A549 (cell line): ENCODE results near the gene NDUFS2. TPM values are rescaled to one million over a fixed set of nuclear protein-coding genes. Genes with fewer than 3 reads are reported as not detected.
A peak's percentile ranks its signal among the peaks of the same experiment; 100 is the strongest.

Experiments used
- ATAC-seq, 2 experiments: fragments of 200-7000 bp in 1 of 2; fragments of >200 bp in 1 of 2; cut with Nextera tagmentation in 1 of 2; cut with Tn5 transposase in 1 of 2; 3 replicates each; pipeline versions ENCODE4 v1.8.0 to v1.9.1; 2018 to 2020; ENCODE audit warnings: mild to moderate bottlenecking in 1 of 2, moderate library complexity in 1 of 2
- CTCF ChIA-PET: fragments of 300-600 bp; sonication (Branson Sonifier 250); formaldehyde crosslinking; extraction: SDS; loops from one replicate; lab custom pipeline; 2021; ENCODE audit warnings: antibody characterized with exemption, inconsistent platforms; lab: Yijun Ruan, JAX
- POLR2A ChIA-PET: fragments of 350-600 bp; formaldehyde crosslinking; extraction: SDS; loops from one replicate; lab custom pipeline; 2021; ENCODE audit warnings: antibody characterized with exemption, inconsistent platforms; lab: Yijun Ruan, JAX
- DNase-seq, 2 experiments: peaks; one replicate each; pipeline versions ENCODE4 v3.0.0 to v3.0.0-alpha.2; 2011 to 2016; ENCODE audit warnings: low read depth in 1 of 2, low spot score in 1 of 2
- FAIRE-seq: peaks from 2 replicates; lab custom pipeline; 2011; peaks lifted over from hg19 to GRCh38; lab: Jason Lieb, UNC
- H3K27ac ChIP-seq, 2 experiments: fragments of >200 bp; sonication (Bioruptor Twin); formaldehyde crosslinking; 3 replicates each; pipeline ENCODE4 v1.5.1; 2016 to 2017
- H3K4me1 ChIP-seq: fragments of >200 bp; sonication (Bioruptor Twin); formaldehyde crosslinking; 3 replicates; pipeline ENCODE4 v1.6.1; 2016
- H3K4me2 ChIP-seq: fragments of >200 bp; sonication (Bioruptor Twin); formaldehyde crosslinking; 3 replicates; pipeline ENCODE4 v1.6.1; 2016
- H3K4me3 ChIP-seq: fragments of >200 bp; sonication (Bioruptor Twin); formaldehyde crosslinking; 3 replicates; pipeline ENCODE4 v1.5.1; 2016
- H3K9me3 ChIP-seq: fragments of >200 bp; sonication (Bioruptor Twin); formaldehyde crosslinking; 3 replicates; pipeline ENCODE4 v1.6.1; 2016
- CBX8 ChIP-seq: fragments of 200-600 bp; sonication (generic); IDR thresholded peaks from 2 replicates; pipeline ENCODE4 v1.6.1; 2016
- CEBPB ChIP-seq, 2 experiments: fragments of >200 bp in 1 of 2; sonication (Bioruptor Twin) in 1 of 2; formaldehyde crosslinking in 1 of 2; IDR thresholded peaks; 2 replicates each; pipeline ENCODE4 v1.6.1; 2012 to 2016
- CHD2 ChIP-seq: fragments of 150-350 bp; IDR thresholded peaks from 2 replicates; pipeline ENCODE4 v1.6.1; 2014; ENCODE audit warnings: low read length; ENCODE audit not compliant: partially characterized antibody
- CHD4 ChIP-seq: fragments of 200-600 bp; sonication (generic); IDR thresholded peaks from 2 replicates; pipeline ENCODE4 v1.6.1; 2016; ENCODE audit warnings: antibody characterized with exemption, mild to moderate bottlenecking, borderline replicate concordance
- E2F6 ChIP-seq: IDR thresholded peaks from 2 replicates; pipeline ENCODE4 v1.6.1; 2012; ENCODE audit warnings: low read depth, borderline replicate concordance
- EHF ChIP-seq: fragments of 250-450 bp; sonication (Bioruptor Pico); IDR thresholded peaks from 2 replicates; pipeline ENCODE4 v1.5.0; 2020; ENCODE audit warnings: mild to moderate bottlenecking
- EP300 ChIP-seq, 2 experiments: fragments of >200 bp; sonication (Bioruptor Twin); formaldehyde crosslinking; IDR thresholded peaks; 2 replicates in 1 of 2; 3 replicates in 1 of 2; pipeline ENCODE4 v1.6.1; 2016 to 2017
- FOSB ChIP-seq: fragments of 250-450 bp; sonication (Bioruptor Pico); IDR thresholded peaks from 2 replicates; pipeline ENCODE4 v1.5.0; 2020; ENCODE audit warnings: mild to moderate bottlenecking, moderate library complexity
- FOSL2 ChIP-seq, 2 experiments: fragments of 450-650 bp in 1 of 2; fragments of >200 bp in 1 of 2; sonication (Bioruptor Twin) in 1 of 2; formaldehyde crosslinking; IDR thresholded peaks; 2 replicates each; pipeline versions ENCODE4 v1.5.0 to v1.6.1; 2016 to 2020; ENCODE audit warnings: mild to moderate bottlenecking in 1 of 2, moderate library complexity in 1 of 2
- FOXS1 ChIP-seq: fragments of 250-450 bp; sonication (Bioruptor Pico); IDR thresholded peaks from 2 replicates; pipeline ENCODE4 v1.5.0; 2020; ENCODE audit warnings: mild to moderate bottlenecking, moderate library complexity
- HDAC2 ChIP-seq: fragments of 200-600 bp; sonication (generic); IDR thresholded peaks from 2 replicates; pipeline ENCODE4 v1.6.1; 2016
- JUNB ChIP-seq: fragments of >200 bp; sonication (Bioruptor Twin); formaldehyde crosslinking; IDR thresholded peaks from 2 replicates; pipeline ENCODE4 v1.6.1; 2016
- KDM1A ChIP-seq: fragments of 200-600 bp; sonication (generic); IDR thresholded peaks from 2 replicates; pipeline ENCODE4 v1.6.1; 2016; ENCODE audit warnings: low read depth, mild to moderate bottlenecking
- MYC ChIP-seq: IDR thresholded peaks from 2 replicates; pipeline ENCODE4 v1.6.1; 2012; ENCODE audit warnings: mild to moderate bottlenecking, inconsistent platforms, low read length, improper control_type of control experiment, borderline replicate concordance
- PHF8 ChIP-seq: fragments of 200-600 bp; sonication (generic); IDR thresholded peaks from 2 replicates; pipeline ENCODE4 v1.6.1; 2016; ENCODE audit warnings: low read depth, mild to moderate bottlenecking, antibody characterized with exemption, moderate library complexity, borderline replicate concordance
- POLR2A ChIP-seq: IDR thresholded peaks from 2 replicates; pipeline ENCODE4 v1.6.1; 2012; ENCODE audit warnings: mild to moderate bottlenecking, low read length
- POLR2AphosphoS2 ChIP-seq: conservative IDR thresholded peaks from 2 replicates; pipeline ENCODE4 v1.6.1; 2012; ENCODE audit warnings: low read length, improper control_type of control experiment, inconsistent platforms
- RCOR1 ChIP-seq: fragments of 150-350 bp; IDR thresholded peaks from 2 replicates; pipeline ENCODE4 v1.6.1; 2014; ENCODE audit warnings: antibody characterized with exemption, low read length, low read depth
- RFX5 ChIP-seq: fragments of 450-650 bp; IDR thresholded peaks from 2 replicates; pipeline ENCODE4 v1.7.1; 2014; ENCODE audit warnings: antibody characterized with exemption, mild to moderate bottlenecking, moderate library complexity
- ZFP36 ChIP-seq: fragments of 450-650 bp; IDR thresholded peaks from 2 replicates; pipeline ENCODE4 v1.6.1; 2014; ENCODE audit warnings: borderline replicate concordance; ENCODE audit not compliant: partially characterized antibody
- WGBS: methylation state at CpG from one replicate; pipeline ENCODE4 v1.1.6; 2017; ENCODE audit errors: missing lambda C conversion rate; 5-methylcytosine and 5-hydroxymethylcytosine counted together
- polyA plus RNA-seq, 4 experiments: library from polyadenylated mRNA; depleted of rRNA in 3 of 4; stranded (reverse); fragments of >200 nt; fragmentation: RNase III in 1 of 4; extraction: RNeasy Plus Mini Kit Qiagen cat#74134 plus additional on column Dnase treatment in 1 of 4; gene quantifications; 2 replicates in 3 of 4; 3 replicates in 1 of 4; pipeline ENCODE4 v1.2.3, GENCODE V29; 2011 to 2017
- TF ChIP-seq, protein P1 (sequence below): IDR thresholded peaks from 2 replicates; pipeline ENCODE4 v1.6.1; 2012
- TF ChIP-seq, protein P2 (sequence below): IDR thresholded peaks from 2 replicates; pipeline ENCODE4 v1.6.1; 2012
- TF ChIP-seq, protein P3 (sequence below): fragments of 250-450 bp; sonication (Bioruptor Pico); IDR thresholded peaks from 2 replicates; pipeline ENCODE4 v1.5.0; 2020; ENCODE audit warnings: low read depth, mild to moderate bottlenecking, moderate library complexity

The NDUFS2 gene
- polyA plus RNA-seq, 2 of the 4 experiments (the other 2 are of a cell fraction): 142 to 144 TPM

DNA sequence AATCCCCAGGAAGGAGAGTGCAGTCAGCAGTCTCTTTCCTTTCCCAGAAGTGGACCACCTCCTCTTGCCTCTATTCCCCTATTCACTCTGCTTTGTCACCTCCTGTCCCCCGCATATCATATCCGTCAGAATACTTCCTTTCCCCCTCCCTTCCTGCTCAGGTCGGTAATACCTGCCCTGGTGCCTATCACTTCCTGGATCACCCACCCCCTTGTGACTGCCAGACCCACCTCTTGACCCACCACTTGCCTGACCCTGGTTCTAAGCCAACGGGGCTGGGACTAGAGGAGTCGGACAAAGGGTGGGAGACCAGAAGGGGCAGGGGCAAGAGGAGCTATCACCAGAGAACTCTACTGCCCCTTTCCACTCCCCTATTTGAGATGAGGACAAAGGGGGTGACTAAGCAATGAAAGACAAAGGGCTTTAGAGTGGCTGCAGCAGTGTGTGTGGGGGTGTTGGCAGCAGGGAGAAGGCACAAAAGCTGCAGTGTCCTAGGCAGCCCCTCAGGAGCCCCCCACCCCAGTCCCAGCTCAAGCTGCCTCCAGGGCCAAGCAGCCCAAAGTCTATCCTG, 1.7 kb upstream of the NDUFS2 start:
- Histone ChIP-seq H3K27ac (peak overlapping the region in 1 of 2 experiments; percentile 93; a peak in 3 of 6 replicates), H3K9me3 (no peaks in the 10 kb centered on the region), H3K4me1 (peaks cover 29% of the 10 kb centered on the region), H3K4me2 (no peak overlapping the region), H3K4me3 (no peak overlapping the region)
- FAIRE-seq (no peak), DNase-seq (no peak), ATAC-seq (no peak)
- WGBS: 88% methylated on average over 5 of the region's 5 CpGs
- ChIA-PET CTCF (interaction anchor here (1.1 to 18.8 kb wide), 5 partner anchors 9 to 183 kb away, joined by 3 to 319 read pairs (median 93); partner anchors contain the start of genes APOA2, FCER1G, PPOX and TOMM40L), POLR2A (no interaction called here)
- no peak for TF ChIP-seq RFX5
- TF ChIP-seq FOSL2 (IDR thresholded peaks at IDR 0.05): no peak
- TF ChIP-seq FOSL2 (CRISPR knock-in tag; IDR thresholded peaks at IDR 0.05): no peak
- TF ChIP-seq EP300 (IDR thresholded peaks at IDR 0.05): no peak
- TF ChIP-seq, protein P1, sequence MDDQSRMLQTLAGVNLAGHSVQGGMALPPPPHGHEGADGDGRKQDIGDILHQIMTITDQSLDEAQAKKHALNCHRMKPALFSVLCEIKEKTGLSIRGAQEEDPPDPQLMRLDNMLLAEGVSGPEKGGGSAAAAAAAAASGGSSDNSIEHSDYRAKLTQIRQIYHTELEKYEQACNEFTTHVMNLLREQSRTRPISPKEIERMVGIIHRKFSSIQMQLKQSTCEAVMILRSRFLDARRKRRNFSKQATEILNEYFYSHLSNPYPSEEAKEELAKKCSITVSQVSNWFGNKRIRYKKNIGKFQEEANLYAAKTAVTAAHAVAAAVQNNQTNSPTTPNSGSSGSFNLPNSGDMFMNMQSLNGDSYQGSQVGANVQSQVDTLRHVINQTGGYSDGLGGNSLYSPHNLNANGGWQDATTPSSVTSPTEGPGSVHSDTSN: no peak
- no peak for TF ChIP-seq CHD2
- no peak for TF ChIP-seq EHF (CRISPR knock-in tag)
- no peak for TF ChIP-seq MYC

DNA sequence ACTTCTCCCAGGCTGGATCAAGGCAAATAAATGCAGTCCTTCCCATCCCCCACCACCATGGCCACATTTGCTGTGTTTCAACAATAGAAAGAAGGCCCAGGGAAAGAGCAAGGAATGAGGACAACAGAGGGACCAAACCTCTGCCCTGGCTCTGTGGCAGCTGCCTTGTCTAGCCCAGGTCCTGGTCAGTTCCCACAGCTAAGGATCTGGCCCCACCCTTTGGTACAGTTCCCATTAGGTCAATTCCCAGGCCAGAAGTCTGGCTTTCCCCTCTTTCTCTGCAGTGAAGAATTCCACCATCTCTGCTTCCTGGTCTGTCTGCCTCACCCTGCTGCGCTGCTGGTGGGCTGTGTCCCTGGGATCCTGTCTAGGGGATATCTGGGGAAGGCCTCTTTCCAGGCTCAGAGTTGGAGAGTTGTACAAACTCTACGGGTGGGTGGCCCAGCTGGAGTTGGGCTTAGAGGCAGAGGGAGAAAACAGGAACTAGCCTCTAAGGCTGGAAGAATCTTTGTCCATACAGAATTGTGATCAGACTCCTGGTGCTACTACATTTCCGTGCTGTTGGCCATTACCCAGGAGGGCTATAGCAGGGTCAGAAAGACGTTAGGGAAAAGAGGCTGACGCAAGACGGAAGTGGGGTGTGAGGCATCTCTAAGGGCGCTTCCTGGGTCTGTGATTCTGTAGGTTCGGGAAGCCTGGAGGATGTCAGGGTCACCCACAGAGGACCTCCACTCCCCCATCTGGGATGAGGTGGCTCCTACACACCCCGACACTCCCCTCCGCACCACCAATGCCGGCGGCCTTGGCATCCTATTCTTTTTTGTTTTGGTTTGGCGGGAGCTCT, 953 bp upstream of the NDUFS2 start:
- Histone ChIP-seq H3K4me1 (peaks cover 29% of the 10 kb centered on the region), H3K4me2 (peak overlapping the region; percentile 70), H3K9me3 (no peaks in the 10 kb centered on the region), H3K4me3 (peak overlapping the region; percentile 36), H3K27ac (peak overlapping the region; percentile 76 to 93)
- ChIA-PET CTCF (interaction anchor here (1.1 to 18.8 kb wide), 8 partner anchors 9 to 182 kb away, joined by 3 to 319 read pairs (median 6); partner anchors contain the start of genes APOA2, FCER1G, PPOX and TOMM40L), POLR2A (interaction anchor here (0.5 to 1.8 kb wide), 15 partner anchors 7 to 188 kb away, joined by 3 to 23 read pairs (median 5); partner anchors contain the start of genes PPOX, SDHC, TOMM40L and UFC1)
- WGBS: 95% methylated on average over 13 of the region's 13 CpGs
- no peak for TF ChIP-seq FOXS1 (CRISPR knock-in tag)
- TF ChIP-seq FOSB (CRISPR knock-in tag): no peak
- TF ChIP-seq CHD4: no peak
- no peak for TF ChIP-seq ZFP36
- TF ChIP-seq, protein P2, sequence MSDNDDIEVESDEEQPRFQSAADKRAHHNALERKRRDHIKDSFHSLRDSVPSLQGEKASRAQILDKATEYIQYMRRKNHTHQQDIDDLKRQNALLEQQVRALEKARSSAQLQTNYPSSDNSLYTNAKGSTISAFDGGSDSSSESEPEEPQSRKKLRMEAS: no peak
- TF ChIP-seq CBX8: no peak
- no peak for TF ChIP-seq RCOR1
- no peak for TF ChIP-seq E2F6
- TF ChIP-seq HDAC2: no peak
- TF ChIP-seq CEBPB (IDR thresholded peaks at IDR 0.05): no peak
- no peak for TF ChIP-seq POLR2AphosphoS2
- no peak for TF ChIP-seq JUNB
- TF ChIP-seq, protein P3, sequence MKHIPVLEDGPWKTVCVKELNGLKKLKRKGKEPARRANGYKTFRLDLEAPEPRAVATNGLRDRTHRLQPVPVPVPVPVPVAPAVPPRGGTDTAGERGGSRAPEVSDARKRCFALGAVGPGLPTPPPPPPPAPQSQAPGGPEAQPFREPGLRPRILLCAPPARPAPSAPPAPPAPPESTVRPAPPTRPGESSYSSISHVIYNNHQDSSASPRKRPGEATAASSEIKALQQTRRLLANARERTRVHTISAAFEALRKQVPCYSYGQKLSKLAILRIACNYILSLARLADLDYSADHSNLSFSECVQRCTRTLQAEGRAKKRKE (CRISPR knock-in tag): no peak
- TF ChIP-seq MYC: no peak
- no peak for TF ChIP-seq EHF (CRISPR knock-in tag)
- no peak for TF ChIP-seq KDM1A
- no peak for TF ChIP-seq POLR2A
- no peak for TF ChIP-seq EP300 (IDR thresholded peaks at IDR 0.05)
- no peak for TF ChIP-seq PHF8
- FAIRE-seq (no peak), ATAC-seq (no peak), DNase-seq (no peak)
